Activated CD4-positive, CD25-positive, alpha-beta regulatory T cell treated with anti-CD3 and anti-CD28 coated beads, Interleukin-2, amount 50 U/mL, for 72 hours (primary cell): ENCODE measurements around the gene SPG21.

Source experiments
- DNase-seq: peaks from one replicate; pipeline ENCODE4 v3.0.0; 2021

The SPG21 gene

GRCh38 chr15:64991536-64992135 lies 1.9 kb upstream of the SPG21 start:
- no peak for DNase-seq

- no peak for DNase-seq
Observed at GRCh38 chr15:64990168-64990470, 405 bp upstream of the SPG21 start.

- no peak for DNase-seq
Observed at GRCh38 chr15:64987136-64987535, 2.6 kb downstream of the SPG21 start.

- DNase-seq: no peak
Observed at GRCh38 chr15:64985366-64986033, 4.2 kb downstream of the SPG21 start.

DNA sequence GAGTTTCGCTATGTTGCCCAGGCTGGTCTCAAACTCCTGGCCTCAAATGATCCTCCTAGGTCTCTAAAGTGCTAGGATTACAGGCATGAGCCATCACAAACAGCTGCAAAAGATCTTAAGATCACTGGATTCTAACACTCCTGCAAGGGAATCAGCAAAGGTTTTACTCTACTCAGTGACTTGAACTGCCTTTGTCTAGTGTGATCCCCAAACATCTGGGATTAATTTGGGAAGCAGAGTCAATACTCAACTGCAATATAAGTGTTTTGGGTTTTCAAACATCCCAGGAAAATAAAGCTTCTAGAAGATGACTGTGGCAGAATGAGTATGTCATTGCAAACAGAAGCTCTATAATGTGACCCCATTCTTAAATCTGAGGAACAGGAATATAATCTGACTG lies 7.2 kb downstream of the SPG21 start:
- DNase-seq: no peak

DNA sequence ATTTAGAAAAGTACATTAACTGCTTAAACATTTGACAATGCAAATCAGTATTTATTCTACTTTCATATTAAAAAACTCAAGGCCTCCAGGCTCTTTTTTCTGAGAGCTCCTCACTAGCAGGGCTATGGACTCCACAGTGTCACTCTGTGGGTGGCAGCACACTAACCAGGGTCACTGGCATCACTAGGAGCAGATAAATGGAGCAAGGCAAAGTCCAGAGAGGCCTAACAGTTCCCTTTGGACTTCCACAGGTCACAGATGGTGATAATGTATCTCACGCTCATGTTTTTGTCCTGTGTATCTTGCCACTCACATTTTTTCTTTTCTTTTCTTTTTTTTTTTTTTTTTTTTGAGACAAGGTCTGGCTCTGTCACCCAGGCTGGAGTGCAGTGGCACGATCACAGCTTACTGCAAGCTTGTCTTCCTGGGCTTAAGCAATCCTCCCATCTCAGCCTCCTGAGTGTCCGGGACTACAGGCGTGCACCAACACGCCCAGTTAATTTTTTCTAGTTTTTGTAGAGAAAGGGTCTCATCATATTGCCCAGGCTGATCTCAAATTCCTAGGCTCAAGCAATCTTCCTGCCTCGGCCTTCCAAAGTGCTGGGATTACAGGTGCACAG lies 7.8 kb downstream of the SPG21 start:
- no peak for DNase-seq

GRCh38 chr15:64979252-64979710 lies 10.4 kb downstream of the SPG21 start:
- no peak for DNase-seq

DNA sequence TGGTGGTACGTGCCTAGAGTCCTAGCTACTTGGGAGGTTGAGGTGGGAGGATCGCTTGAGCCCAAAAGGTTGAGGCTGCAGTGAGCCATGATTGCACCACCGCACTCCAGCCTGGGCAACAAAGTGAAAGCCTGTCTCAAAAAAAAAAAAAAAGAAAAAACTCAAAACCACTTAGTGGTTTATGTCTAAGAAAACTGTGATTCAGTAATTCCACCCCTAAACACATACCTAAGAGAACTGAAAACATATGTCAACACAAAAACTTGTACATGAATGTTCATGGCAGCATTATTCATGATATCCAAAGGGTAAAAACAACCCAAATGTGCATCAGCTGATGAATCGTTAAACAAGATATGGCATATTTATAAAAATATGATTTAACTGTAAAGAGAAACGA lies 14.3 kb downstream of the SPG21 start:
- no peak for DNase-seq

- DNase-seq: no peak
Observed at GRCh38 chr15:64970698-64971097, 19.0 kb downstream of the SPG21 start.

DNA sequence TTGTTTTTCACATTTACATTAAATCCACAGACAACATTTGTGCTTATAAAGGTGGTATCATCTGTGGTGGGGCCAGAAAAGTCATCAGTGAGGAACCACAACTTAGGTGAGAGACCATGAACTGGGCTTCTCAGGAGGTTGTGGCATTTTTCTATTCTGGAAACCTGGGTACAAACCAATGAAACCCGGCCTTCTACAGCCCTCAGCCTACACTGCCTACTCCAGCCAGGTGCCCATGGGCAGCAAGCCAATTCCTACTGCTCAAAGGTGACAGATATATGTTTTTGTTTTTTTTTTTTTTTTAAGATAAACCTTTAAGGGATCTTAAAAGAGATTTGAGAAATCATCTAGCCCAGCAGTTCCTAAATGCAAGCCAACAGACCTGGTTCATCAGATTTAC lies 20.3 kb downstream of the SPG21 start:
- no peak for DNase-seq

DNA sequence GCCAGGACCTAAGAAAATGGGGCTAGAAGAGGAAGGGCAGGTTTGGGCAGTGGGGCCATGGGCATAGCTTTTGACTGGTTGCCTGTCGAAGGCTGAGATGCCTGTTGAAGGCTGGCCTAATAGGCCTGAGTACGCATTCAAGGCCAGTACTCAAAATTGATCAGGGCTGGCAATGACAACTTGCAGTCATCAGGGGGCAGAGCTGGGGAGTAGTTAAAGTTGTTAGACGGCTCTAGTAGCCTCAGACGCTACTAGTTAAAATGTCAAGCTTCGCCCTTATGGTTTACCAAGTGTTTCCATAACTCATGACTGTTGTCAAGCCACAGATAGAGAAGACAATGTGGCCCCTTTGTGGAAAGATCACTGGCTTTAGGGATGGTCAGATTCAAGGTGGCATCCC lies 28.7 kb downstream of the SPG21 start:
- no peak for DNase-seq

- no peak for DNase-seq
Observed at GRCh38 chr15:64960153-64960552, 29.6 kb downstream of the SPG21 start.

DNA sequence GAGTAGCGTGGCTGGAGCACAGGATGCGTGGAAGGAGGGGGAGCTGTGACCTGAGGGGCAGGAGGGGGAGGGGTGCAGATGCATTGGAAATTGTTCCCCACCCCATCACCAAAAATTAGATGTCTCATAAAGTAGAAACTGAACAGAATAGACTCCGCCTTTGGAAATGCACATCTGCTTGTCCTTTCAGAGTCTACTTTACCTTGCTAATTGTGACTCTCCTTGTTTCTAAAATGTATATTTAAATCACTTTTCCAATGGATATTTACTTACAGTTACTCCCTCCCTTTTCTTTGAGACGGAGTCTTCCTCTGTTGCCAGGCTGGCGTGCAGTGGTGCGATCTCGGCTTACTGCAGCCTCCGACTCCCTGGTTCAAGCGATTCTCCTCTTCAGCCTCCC lies 30.6 kb downstream of the SPG21 start:
- no peak for DNase-seq

DNA sequence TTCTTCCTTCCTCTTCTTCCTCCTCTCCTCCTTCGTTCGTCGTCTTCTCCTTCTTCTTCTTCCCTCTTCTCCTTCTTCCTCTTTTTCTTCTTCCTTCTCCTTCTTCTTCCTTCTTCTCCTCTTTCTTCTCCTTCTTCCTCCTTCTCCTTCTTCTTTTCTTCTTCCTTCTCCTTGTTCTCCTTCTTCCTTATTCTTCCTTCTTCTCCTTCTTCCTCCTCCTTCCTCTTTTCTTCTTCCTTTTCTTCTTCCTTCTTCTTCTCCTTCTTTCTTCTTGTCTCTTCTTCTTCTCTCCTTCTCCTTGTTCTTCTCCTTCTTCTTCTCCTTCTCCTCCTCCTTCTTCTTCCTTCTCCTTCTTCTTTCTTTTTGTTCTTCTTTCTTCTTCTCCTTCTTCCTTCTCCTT lies 35.3 kb downstream of the SPG21 start:
- DNase-seq: no peak

DNA sequence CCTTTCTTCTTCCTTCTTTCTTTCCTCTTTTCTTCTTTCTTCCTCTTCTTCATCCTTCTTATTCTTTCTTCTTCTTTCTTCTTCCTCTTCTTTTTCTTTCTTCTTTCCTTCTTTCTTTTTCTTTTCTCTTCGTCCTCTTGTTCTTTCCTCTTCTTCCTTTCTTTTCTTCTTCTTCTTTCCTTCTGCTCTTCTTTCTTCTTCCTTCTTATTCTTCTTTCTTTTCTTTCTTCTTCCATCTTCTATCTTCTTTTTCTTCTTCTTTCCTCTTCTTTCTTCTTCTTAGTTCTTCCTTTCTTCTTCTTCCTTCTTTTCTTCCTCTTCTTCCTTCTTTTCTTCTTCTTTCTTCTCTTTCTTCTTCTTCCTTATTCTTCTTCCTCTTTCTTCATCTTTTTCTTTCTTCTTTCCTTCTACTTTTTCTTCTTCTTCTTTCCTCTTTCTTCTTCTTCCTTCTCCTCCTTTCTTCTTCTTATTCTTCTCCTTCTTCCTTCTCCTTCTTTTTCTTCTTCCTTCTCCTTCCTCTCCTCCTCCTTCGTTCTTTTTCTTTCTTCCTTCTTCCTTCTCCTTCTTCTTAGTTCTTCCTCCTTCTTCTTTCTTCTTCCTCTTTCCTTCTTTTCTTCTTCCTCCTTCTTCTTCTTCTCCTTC lies 37.8 kb downstream of the SPG21 start:
- no peak for DNase-seq

DNA sequence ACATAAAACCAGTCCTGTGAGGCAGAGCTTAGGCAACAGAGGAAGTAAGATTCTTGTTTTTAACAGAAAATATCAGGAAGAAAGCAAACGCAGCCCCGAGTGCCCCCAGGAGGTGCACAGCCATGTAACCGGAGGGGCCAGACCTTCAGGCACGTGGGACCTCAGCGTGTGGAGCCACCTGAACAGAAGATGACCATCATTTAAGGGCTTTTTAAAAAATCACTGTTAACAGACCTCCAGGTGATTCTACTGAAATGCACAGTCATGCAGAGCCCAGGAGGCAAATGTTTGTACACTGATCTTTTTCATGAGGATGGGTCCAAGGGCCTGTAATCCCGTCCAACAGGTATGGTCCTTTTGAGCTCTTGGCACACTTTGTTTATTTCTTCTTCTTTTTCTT lies 38.8 kb downstream of the SPG21 start:
- DNase-seq: no peak

DNA sequence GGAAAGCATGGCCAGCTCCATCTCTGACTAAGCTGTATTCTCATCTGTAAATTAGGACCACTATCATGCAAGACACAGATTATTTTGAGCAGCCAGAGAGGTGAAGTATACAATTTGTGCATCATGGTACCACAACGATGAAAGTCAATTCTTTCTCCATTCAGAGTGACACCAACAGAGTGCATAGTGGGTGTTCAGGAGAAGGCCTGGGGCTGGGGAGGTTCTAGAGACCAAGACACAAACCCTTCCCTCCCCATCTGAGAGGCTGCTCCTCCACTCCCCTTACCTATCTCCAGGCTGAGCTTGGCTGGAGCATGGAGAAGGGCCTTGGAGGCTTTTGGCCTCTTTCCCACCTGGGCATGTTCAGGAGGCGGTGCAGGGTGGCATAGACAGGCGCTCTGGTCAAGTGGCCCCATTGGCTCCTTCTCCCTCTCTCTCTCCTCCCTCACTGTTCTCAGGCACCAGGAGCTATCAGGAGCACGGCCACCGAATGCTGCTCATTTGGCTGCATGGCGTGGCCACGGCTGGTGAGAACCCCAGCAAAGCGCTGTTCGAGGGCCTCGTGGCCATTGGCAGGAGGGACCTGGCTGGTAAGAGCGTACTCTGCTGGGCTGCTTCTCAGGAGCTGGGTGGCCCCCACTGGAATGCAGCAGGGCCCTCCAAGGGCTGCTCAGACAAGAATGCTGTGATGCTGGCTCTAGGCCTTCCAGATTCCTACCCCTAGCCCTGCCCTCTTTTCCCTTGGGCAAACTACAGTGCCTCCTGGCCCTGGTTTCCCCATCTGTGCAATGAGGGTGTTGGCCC lies 40.1 kb downstream of the SPG21 start:
- DNase-seq: no peak

- DNase-seq: no peak
Observed at GRCh38 chr15:64948916-64949315, 40.8 kb downstream of the SPG21 start.

DNA sequence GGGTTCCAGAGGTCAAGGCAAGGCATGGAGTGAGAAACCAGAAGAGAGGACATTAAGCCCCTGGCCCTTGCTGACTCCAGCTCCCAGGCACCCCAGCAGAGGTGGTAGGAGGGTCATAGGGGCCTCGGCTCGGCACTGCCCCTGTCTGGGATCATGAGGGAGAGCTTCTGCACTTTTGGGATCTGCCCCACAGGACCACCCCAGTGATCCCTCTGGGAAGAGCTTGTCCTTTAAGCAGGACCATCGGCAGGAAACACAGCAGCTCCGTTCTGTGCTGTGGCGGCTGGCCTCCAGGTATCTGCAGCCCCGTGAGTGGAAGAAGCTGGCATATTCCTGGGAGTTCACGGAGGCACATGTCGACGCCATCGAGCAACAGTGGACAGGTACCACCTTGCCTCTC lies 42.5 kb downstream of the SPG21 start:
- DNase-seq: no peak

DNA sequence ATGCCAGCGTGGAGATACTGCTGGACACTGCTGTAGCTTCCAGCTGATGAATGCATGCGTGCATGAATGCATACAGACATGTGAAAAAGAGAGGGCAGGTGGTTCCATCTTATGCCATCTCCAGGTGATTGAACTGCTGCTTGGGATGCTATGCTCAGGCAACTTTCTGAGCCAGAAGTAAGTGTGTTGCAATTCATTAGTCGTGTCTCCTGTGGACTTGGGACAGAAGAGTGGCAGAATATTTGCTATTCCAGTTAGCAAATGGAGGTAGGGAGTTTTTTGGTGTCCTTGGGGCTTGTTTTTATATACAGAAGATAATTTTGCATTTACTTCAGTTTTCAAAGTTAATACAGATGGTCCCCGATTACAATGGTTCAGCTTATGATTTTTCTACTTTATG lies 44.8 kb downstream of the SPG21 start:
- DNase-seq: no peak

DNA sequence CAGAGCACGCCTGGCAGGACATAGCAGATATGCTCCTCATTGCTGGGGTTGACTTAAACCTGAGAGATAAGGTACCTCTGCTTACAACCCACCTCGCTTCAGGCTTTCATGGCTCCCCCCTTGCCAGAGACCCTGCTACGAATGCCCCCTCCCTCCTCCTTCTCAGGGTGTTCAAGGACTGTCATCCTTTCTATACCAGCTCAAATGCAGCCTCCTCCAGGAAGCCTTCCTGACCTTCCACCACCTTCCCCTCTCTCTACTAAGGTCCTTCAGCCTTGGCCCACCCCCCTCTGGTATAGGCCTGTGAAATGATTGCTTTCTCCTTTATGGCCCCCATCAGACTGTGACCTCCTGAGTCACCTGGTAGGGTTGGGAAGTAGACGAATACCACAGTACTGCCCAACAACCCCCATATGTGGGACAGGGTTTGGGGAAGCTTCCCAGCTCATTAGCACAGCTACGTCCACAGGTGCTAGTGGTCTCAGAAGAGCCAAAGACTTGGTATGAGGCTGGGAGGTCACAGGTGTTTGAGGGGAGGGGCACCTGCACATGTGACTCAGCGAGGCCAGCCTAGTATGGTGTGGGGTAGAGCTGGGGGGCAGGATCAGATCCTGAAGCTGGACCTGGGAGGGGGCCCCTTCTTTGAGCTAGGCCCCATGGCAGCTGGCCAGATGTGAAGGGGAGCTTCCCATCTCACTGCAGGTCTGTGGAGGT lies 46.0 kb downstream of the SPG21 start:
- no peak for DNase-seq

DNA sequence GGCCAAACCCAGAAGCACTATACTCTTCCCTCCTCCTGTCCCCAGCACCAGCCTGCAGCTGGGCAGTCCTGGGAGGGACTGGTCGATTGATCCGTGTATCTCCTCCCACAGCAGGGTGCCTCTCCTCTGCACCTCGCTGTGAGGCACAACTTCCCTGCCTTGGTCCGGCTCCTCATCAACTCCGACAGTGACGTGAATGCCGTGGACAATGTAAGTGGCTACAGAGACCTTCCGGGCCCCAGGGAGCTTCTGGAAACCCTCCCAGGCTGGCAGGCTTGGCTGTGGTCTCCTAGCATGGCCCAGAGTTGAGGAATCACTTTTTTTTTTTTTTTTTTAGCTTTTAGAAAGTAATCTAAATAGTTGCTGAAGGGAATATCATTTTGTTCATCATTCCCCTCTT lies 47.4 kb downstream of the SPG21 start:
- no peak for DNase-seq

GRCh38 chr15:64938192-64938591 lies 51.5 kb downstream of the SPG21 start:
- DNase-seq: no peak
